Measurements from ENCODE around the gene OSBP2. TPM values are rescaled to one million over a fixed set of nuclear protein-coding genes. Genes with fewer than 3 reads are reported as not detected.

OSBP2 gene
- polyA plus RNA-seq, 2 of the 4 experiments (the other 2 are of a cell fraction): 2.7 to 6.0 TPM

DNA sequence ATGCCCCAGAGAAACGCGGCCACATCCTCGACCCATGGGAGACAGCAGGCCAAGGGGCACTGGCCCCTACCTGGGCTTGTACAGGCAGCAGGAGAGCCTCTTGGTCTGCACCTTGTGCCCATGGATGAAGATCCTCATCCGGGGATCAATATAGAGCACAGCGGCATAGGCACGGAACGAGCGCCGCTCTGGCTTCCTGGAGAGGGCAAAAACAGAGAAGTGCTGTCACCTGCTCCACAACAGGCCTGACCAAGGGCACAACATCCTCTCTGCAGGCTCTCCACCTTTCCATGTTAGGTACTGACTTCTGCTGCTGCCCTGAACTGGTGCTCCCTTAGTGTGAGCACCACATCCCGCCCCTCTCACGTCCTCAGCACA lies 246.7 kb downstream of the OSBP2 start (continued):
- TF ChIP-seq FOXS1 (CRISPR knock-in tag; IDR thresholded peaks at IDR 0.05) (no peak), KDM5A (IDR thresholded peaks at IDR 0.05) (no peak), CBX8 (IDR thresholded peaks at IDR 0.05) (no peak), MAFK (IDR thresholded peaks at IDR 0.05; ENCODE audit: partially characterized antibody) (no peak), ZC3H11A (IDR thresholded peaks at IDR 0.05) (no peak), CBX2 (IDR thresholded peaks at IDR 0.05; ENCODE audit: borderline replicate concordance, low read depth) (no peak), HOXB5 (CRISPR knock-in tag; IDR thresholded peaks at IDR 0.05) (no peak), FOSL2 (IDR thresholded peaks at IDR 0.05) (no peak), FOSL2 (CRISPR knock-in tag; IDR thresholded peaks at IDR 0.05) (no peak)
- TF ChIP-seq, protein P1, sequence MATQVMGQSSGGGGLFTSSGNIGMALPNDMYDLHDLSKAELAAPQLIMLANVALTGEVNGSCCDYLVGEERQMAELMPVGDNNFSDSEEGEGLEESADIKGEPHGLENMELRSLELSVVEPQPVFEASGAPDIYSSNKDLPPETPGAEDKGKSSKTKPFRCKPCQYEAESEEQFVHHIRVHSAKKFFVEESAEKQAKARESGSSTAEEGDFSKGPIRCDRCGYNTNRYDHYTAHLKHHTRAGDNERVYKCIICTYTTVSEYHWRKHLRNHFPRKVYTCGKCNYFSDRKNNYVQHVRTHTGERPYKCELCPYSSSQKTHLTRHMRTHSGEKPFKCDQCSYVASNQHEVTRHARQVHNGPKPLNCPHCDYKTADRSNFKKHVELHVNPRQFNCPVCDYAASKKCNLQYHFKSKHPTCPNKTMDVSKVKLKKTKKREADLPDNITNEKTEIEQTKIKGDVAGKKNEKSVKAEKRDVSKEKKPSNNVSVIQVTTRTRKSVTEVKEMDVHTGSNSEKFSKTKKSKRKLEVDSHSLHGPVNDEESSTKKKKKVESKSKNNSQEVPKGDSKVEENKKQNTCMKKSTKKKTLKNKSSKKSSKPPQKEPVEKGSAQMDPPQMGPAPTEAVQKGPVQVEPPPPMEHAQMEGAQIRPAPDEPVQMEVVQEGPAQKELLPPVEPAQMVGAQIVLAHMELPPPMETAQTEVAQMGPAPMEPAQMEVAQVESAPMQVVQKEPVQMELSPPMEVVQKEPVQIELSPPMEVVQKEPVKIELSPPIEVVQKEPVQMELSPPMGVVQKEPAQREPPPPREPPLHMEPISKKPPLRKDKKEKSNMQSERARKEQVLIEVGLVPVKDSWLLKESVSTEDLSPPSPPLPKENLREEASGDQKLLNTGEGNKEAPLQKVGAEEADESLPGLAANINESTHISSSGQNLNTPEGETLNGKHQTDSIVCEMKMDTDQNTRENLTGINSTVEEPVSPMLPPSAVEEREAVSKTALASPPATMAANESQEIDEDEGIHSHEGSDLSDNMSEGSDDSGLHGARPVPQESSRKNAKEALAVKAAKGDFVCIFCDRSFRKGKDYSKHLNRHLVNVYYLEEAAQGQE (IDR thresholded peaks at IDR 0.05): no peak

DNA sequence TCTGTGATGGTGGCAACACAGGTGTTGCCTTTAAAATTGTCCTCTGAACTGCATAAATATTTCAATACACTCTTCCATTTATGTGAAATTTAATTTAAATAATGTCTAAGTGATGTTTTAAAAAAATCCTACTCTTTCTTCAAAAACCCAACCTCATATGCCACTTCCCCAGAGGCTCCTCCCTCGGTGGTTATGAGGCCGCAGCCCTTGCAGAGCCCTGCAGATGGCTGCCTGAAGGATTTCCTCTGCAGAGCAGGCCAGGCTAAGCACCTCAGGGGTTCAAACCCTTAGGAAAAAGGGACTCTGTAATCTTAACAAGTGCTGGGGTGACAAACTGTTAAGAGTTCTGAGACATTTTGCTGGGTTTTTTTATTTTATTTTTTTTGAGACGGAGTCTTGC lies 248.7 kb downstream of the OSBP2 start:
- 67% methylated on average over 3 of the region's 3 CpGs for WGBS (ENCODE audit: missing lambda C conversion rate)
- ATAC-seq: no peak
- ChIA-PET CTCF (interaction anchor here (0.7 to 4.0 kb wide), 2 partner anchors 9 to 141 kb away, joined by 3 to 32 read pairs; no protein-coding TSS in a partner anchor), POLR2A (no interaction called here)
- no peak for FAIRE-seq
- Histone ChIP-seq H3K9me3 (no peaks in the 10 kb centered on the region), H3K4me3 (no peak overlapping the region), H3K4me1 (no peaks in the 10 kb centered on the region), H3K27ac (no peak overlapping the region), H3K4me2 (no peak overlapping the region)
- no peak for TF ChIP-seq RFX5 (IDR thresholded peaks at IDR 0.05)
- TF ChIP-seq, protein P2, sequence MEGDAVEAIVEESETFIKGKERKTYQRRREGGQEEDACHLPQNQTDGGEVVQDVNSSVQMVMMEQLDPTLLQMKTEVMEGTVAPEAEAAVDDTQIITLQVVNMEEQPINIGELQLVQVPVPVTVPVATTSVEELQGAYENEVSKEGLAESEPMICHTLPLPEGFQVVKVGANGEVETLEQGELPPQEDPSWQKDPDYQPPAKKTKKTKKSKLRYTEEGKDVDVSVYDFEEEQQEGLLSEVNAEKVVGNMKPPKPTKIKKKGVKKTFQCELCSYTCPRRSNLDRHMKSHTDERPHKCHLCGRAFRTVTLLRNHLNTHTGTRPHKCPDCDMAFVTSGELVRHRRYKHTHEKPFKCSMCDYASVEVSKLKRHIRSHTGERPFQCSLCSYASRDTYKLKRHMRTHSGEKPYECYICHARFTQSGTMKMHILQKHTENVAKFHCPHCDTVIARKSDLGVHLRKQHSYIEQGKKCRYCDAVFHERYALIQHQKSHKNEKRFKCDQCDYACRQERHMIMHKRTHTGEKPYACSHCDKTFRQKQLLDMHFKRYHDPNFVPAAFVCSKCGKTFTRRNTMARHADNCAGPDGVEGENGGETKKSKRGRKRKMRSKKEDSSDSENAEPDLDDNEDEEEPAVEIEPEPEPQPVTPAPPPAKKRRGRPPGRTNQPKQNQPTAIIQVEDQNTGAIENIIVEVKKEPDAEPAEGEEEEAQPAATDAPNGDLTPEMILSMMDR (IDR thresholded peaks at IDR 0.05): no peak
- no peak for TF ChIP-seq ZFP36 (IDR thresholded peaks at IDR 0.05; ENCODE audit: borderline replicate concordance, partially characterized antibody)
- no peak for TF ChIP-seq POLR2AphosphoS2 (conservative IDR thresholded peaks at IDR 0.05; ENCODE audit: low read length)
- no peak for TF ChIP-seq FOSB (CRISPR knock-in tag; IDR thresholded peaks at IDR 0.05)
- TF ChIP-seq NFE2L2 (conservative IDR thresholded peaks at IDR 0.05; ENCODE audit: low read length): no peak
- no peak for TF ChIP-seq ZC3H11A (IDR thresholded peaks at IDR 0.05)
- TF ChIP-seq, protein P3, sequence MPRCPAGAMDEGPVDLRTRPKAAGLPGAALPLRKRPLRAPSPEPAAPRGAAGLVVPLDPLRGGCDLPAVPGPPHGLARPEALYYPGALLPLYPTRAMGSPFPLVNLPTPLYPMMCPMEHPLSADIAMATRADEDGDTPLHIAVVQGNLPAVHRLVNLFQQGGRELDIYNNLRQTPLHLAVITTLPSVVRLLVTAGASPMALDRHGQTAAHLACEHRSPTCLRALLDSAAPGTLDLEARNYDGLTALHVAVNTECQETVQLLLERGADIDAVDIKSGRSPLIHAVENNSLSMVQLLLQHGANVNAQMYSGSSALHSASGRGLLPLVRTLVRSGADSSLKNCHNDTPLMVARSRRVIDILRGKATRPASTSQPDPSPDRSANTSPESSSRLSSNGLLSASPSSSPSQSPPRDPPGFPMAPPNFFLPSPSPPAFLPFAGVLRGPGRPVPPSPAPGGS (IDR thresholded peaks at IDR 0.05): no peak
- TF ChIP-seq ZNF302 (CRISPR knock-in tag; IDR thresholded peaks at IDR 0.05): no peak
- TF ChIP-seq JUNB (IDR thresholded peaks at IDR 0.05): no peak
- no peak for TF ChIP-seq CBX2 (IDR thresholded peaks at IDR 0.05; ENCODE audit: borderline replicate concordance, low read depth)
- TF ChIP-seq, protein P4, sequence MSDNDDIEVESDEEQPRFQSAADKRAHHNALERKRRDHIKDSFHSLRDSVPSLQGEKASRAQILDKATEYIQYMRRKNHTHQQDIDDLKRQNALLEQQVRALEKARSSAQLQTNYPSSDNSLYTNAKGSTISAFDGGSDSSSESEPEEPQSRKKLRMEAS (IDR thresholded peaks at IDR 0.05): no peak
- no peak for DNase-seq (ENCODE audit: low read depth in 1 of 2, low spot score in 1 of 2)

DNA sequence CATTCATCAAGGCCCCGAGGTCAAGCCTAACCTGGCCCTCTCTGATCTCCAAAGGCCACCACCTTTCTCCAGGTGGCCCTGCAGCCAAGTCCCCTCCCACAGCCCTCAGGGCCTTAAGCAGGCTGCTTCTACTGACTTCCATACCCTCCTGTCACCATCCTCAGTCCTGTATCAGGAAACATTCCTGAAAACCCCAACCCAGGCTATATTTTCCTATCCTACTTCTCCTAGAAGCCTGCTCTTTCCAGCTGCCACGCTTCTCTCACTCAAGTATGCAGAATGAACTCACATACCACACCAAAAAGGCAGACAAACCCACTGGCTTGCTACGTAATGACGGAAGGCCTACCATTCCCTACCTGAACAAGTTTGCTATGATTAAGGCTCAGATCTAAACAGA lies 250.3 kb downstream of the OSBP2 start:
- ATAC-seq: no peak
- 89% methylated on average over 4 of the region's 4 CpGs for WGBS (ENCODE audit: missing lambda C conversion rate)
- Histone ChIP-seq H3K27ac (no peak overlapping the region), H3K4me3 (no peak overlapping the region), H3K4me1 (no peaks in the 10 kb centered on the region), H3K9me3 (no peaks in the 10 kb centered on the region), H3K4me2 (no peak overlapping the region)
- no peak for TF ChIP-seq ZSCAN20 (CRISPR knock-in tag; IDR thresholded peaks at IDR 0.05)
- no peak for TF ChIP-seq HOXB13 (CRISPR knock-in tag; IDR thresholded peaks at IDR 0.05; ENCODE audit: low read depth)
- TF ChIP-seq, protein P5, sequence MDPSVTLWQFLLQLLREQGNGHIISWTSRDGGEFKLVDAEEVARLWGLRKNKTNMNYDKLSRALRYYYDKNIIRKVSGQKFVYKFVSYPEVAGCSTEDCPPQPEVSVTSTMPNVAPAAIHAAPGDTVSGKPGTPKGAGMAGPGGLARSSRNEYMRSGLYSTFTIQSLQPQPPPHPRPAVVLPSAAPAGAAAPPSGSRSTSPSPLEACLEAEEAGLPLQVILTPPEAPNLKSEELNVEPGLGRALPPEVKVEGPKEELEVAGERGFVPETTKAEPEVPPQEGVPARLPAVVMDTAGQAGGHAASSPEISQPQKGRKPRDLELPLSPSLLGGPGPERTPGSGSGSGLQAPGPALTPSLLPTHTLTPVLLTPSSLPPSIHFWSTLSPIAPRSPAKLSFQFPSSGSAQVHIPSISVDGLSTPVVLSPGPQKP (IDR thresholded peaks at IDR 0.05; ENCODE audit: low read depth, low read length): no peak
- no peak for TF ChIP-seq RAD21 (conservative IDR thresholded peaks at IDR 0.05 in 1 of 2, IDR thresholded peaks at IDR 0.05 in 1 of 2)
- no peak for TF ChIP-seq TP53 (CRISPR knock-in tag; IDR thresholded peaks at IDR 0.05)
- no peak for TF ChIP-seq PHF8 (IDR thresholded peaks at IDR 0.05; ENCODE audit: borderline replicate concordance, low read depth)
- TF ChIP-seq EHF (CRISPR knock-in tag; IDR thresholded peaks at IDR 0.05): no peak
- no peak for TF ChIP-seq HOXA7 (CRISPR knock-in tag; IDR thresholded peaks at IDR 0.05)
- ChIA-PET POLR2A (interaction anchor here (1.5 kb wide), 1 partner anchor 140 kb away, joined by 3 read pairs; no protein-coding TSS in a partner anchor), CTCF (interaction anchor here (0.6 to 4.0 kb wide), 6 partner anchors 10 to 204 kb away, joined by 3 to 32 read pairs (median 8); no protein-coding TSS in a partner anchor)
- no peak for DNase-seq (ENCODE audit: low read depth in 1 of 2, low spot score in 1 of 2)
- no peak for FAIRE-seq

Measured in A549 (cell line).